ENCODE data around the gene SIVA1.
A peak's percentile ranks its signal among the peaks of the same experiment; 100 is the strongest.
"Not testable (repeated sequence)": the region's sequence is repeated elsewhere in the genome, so short reads cannot be mapped to it uniquely, and the experiment has no call there.

Gene SIVA1

GRCh38 chr14:104750056-104750752, 2.7 kb upstream of the SIVA1 start:
- H3K9ac ChIP-seq: no peak overlapping the region
- no peak for TF ChIP-seq CTCF (IDR thresholded peaks at IDR 0.05)
- H3K4me1 ChIP-seq: peaks cover 11% of the 10 kb centered on the region
- no peaks in the 10 kb centered on the region for H3K27me3 ChIP-seq (ENCODE audit: control insufficient read depth, insufficient read depth, low read length)
- H3K79me2 ChIP-seq: peaks cover 3% of the 10 kb centered on the region
- no peak overlapping the region for H2AFZ ChIP-seq
- no peak overlapping the region for H3K4me3 ChIP-seq (ENCODE audit: low read depth, low read length)
- no peaks in the 10 kb centered on the region for H3K9me3 ChIP-seq (ENCODE audit: control insufficient read depth, low read length)
- H3K4me2 ChIP-seq (ENCODE audit: low read length): no peak overlapping the region
- H3K27ac ChIP-seq: no peak overlapping the region
- H3K36me3 ChIP-seq (ENCODE audit: control insufficient read depth, insufficient read depth, low read length): no peaks in the 10 kb centered on the region

DNA sequence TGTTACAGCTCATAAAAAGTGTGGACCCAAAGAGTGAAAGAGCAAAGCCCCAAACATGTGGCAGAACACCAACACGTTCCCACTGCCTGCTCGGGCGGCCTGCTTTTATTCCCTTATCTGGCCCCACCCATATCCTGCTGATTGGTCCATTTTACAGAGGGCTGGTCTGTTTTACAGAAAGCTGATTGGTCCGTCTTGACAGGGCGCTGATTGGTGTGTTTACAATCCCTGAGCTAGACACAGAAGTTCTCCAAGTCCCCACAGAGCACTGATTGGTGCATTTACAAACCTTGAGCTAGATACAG, 2.2 kb upstream of the SIVA1 start:
- not testable (repeated sequence) for H3K36me3 ChIP-seq (ENCODE audit: control insufficient read depth, insufficient read depth, low read length); H3K9ac ChIP-seq; H3K27me3 ChIP-seq (ENCODE audit: control insufficient read depth, insufficient read depth, low read length); H3K4me3 ChIP-seq (ENCODE audit: low read depth, low read length); H3K9me3 ChIP-seq (ENCODE audit: control insufficient read depth, low read length); H3K27ac ChIP-seq; H3K79me2 ChIP-seq; H3K4me2 ChIP-seq (ENCODE audit: low read length); H2AFZ ChIP-seq
- H3K4me1 ChIP-seq: peaks cover 11% of the 10 kb centered on the region

- Histone ChIP-seq H3K4me3 (ENCODE audit: low read depth, low read length) (peak overlapping the region; percentile 99), H3K36me3 (ENCODE audit: control insufficient read depth, insufficient read depth, low read length) (no peaks in the 10 kb centered on the region), H3K79me2 (peaks cover 3% of the 10 kb centered on the region), H3K9ac (no peak overlapping the region), H3K27me3 (ENCODE audit: control insufficient read depth, insufficient read depth, low read length) (no peaks in the 10 kb centered on the region), H3K4me1 (peaks cover 11% of the 10 kb centered on the region), H3K27ac (peak overlapping the region; percentile 49), H3K9me3 (ENCODE audit: control insufficient read depth, low read length) (no peaks in the 10 kb centered on the region), H3K4me2 (ENCODE audit: low read length) (peak overlapping the region; percentile 79), H2AFZ (peak overlapping the region; percentile 82)
- TF ChIP-seq CTCF (IDR thresholded peaks at IDR 0.05): no peak
Measured at GRCh38 chr14:104751539-104752422, 1.2 kb upstream of the SIVA1 start.

DNA sequence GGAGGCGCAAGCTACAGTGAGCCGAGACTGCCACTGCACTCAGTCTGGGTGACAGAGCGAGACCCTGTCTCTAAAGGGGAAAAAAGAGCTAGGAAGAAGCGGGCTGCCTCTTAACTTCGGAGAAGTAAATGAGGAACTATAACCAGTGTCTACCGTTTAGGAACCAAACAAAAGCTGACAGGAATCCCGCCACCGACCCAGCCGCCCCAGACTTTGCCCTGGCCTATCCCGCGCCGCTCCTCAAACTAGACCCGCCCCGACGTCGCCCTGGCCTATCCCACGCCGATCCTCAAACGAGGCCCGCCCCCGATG, 568 bp upstream of the SIVA1 start:
- H3K36me3 ChIP-seq (ENCODE audit: control insufficient read depth, insufficient read depth, low read length): no peaks in the 10 kb centered on the region
- peak overlapping the region; percentile 99 for H3K4me3 ChIP-seq (ENCODE audit: low read depth, low read length)
- no peak overlapping the region for H3K9ac ChIP-seq
- peaks cover 11% of the 10 kb centered on the region for H3K4me1 ChIP-seq
- peak overlapping the region; percentile 82 for H2AFZ ChIP-seq
- no peak for TF ChIP-seq CTCF (IDR thresholded peaks at IDR 0.05)
- no peaks in the 10 kb centered on the region for H3K9me3 ChIP-seq (ENCODE audit: control insufficient read depth, low read length)
- H3K27me3 ChIP-seq (ENCODE audit: control insufficient read depth, insufficient read depth, low read length): no peaks in the 10 kb centered on the region
- peak overlapping the region; percentile 49 for H3K27ac ChIP-seq
- H3K79me2 ChIP-seq: peaks cover 3% of the 10 kb centered on the region
- peak overlapping the region; percentile 79 for H3K4me2 ChIP-seq (ENCODE audit: low read length)

DNA sequence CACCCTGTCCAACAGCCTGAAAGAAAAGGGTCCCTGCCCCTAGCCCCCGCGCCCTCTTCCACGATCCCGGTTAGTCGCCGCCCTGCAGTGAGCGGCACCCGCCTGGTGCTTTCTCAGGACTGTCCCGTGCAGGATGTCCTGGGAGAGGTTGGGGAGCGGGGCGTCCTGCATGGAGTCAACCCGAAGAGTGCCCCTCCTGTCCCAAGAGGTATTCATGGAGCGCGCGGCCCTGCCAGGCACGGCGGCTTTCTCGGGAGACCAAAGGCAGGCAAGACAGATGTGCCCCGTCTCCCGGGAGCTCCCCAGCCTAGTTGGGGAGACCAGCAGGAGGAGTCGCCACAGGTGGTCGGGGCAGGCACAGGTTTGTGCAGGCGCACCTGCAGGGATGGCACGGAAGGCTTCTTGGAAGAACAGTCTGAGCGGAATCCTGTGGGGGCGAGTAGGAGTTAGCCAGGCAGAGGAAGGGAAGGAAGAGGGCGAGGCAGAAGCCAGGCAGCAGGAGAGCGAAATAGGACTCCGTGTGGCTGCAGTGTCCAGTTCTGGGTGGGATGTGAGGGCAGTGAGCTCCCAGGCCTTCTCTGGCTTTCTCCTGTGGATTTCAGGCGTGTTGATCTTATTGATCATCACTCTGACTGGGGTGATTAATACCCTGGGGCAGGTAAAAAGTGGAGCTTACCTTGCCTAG, 723 bp downstream of the SIVA1 start:
- peak overlapping the region; percentile 95 for H3K4me2 ChIP-seq (ENCODE audit: low read length)

More for the DNA sequence above, 723 bp downstream of the SIVA1 start:
- Histone ChIP-seq H3K4me3 (ENCODE audit: low read depth, low read length) (peak overlapping the region; percentile 99), H2AFZ (peak overlapping the region; percentile 82), H3K36me3 (ENCODE audit: control insufficient read depth, insufficient read depth, low read length) (no peaks in the 10 kb centered on the region), H3K79me2 (peaks cover 3% of the 10 kb centered on the region), H3K9ac (peak overlapping the region; percentile 82), H3K27me3 (ENCODE audit: control insufficient read depth, insufficient read depth, low read length) (no peaks in the 10 kb centered on the region), H3K9me3 (ENCODE audit: control insufficient read depth, low read length) (no peaks in the 10 kb centered on the region), H3K27ac (peak overlapping the region; percentile 40), H3K4me1 (peaks cover 15% of the 10 kb centered on the region)
- TF ChIP-seq CTCF (IDR thresholded peaks at IDR 0.05): no peak
